KMS-11 (cell line): ENCODE measurements around the gene MYPN.

Experiments used
- H2AFZ ChIP-seq: fragments of 200-600 bp; sonication (generic); 2 replicates; pipeline ENCODE4 v1.6.1; 2016; ENCODE audit warnings: antibody characterized with exemption, mixed run types, low read depth
- H3K27ac ChIP-seq: fragments of 200-600 bp; sonication (generic); 2 replicates; pipeline ENCODE4 v1.6.1; 2016; ENCODE audit warnings: mild to moderate bottlenecking, mixed run types
- H3K27me3 ChIP-seq: fragments of 200-600 bp; sonication (generic); 2 replicates; pipeline ENCODE4 v1.6.1; 2017; ENCODE audit warnings: mild to moderate bottlenecking, low read depth, mixed run types, moderate library complexity; ENCODE audit not compliant: insufficient read depth
- H3K36me3 ChIP-seq: fragments of 200-600 bp; sonication (generic); 2 replicates; pipeline ENCODE4 v1.6.1; 2017; ENCODE audit warnings: mild to moderate bottlenecking, mixed run types; ENCODE audit not compliant: insufficient read depth
- H3K4me1 ChIP-seq: fragments of 200-600 bp; sonication (generic); 2 replicates; pipeline ENCODE4 v1.6.1; 2016; ENCODE audit warnings: mild to moderate bottlenecking, low read depth, mixed run types; ENCODE audit not compliant: poor library complexity, severe bottlenecking
- H3K4me2 ChIP-seq: fragments of 200-600 bp; sonication (generic); 2 replicates; pipeline ENCODE4 v1.7.0; 2016; ENCODE audit warnings: mild to moderate bottlenecking, mixed run types
- H3K4me3 ChIP-seq: fragments of 200-600 bp; sonication (generic); IDR thresholded peaks from 2 replicates; pipeline ENCODE4 v1.6.1; 2017; ENCODE audit warnings: low read depth, low read length, mixed read lengths; ENCODE audit not compliant: insufficient read depth
- H3K79me2 ChIP-seq: fragments of 200-600 bp; sonication (generic); 2 replicates; pipeline ENCODE4 v1.6.1; 2016; ENCODE audit warnings: low read depth, mixed run types; ENCODE audit not compliant: insufficient read depth
- H3K9ac ChIP-seq: fragments of 200-600 bp; sonication (generic); 2 replicates; pipeline ENCODE4 v1.6.1; 2016; ENCODE audit warnings: mild to moderate bottlenecking, mixed run types
- H4K20me1 ChIP-seq: fragments of 200-600 bp; sonication (generic); 2 replicates; pipeline ENCODE4 v1.6.1; 2016; ENCODE audit warnings: mild to moderate bottlenecking, mixed run types; ENCODE audit not compliant: insufficient read depth
- TF ChIP-seq, protein P1 (sequence below): fragments of 200-600 bp; sonication (generic); conservative IDR thresholded peaks from 2 replicates; pipeline ENCODE4 v1.6.1; 2017; ENCODE audit warnings: low read depth, mild to moderate bottlenecking, antibody characterized with exemption, low read length, moderate library complexity, mixed read lengths

The MYPN gene

DNA sequence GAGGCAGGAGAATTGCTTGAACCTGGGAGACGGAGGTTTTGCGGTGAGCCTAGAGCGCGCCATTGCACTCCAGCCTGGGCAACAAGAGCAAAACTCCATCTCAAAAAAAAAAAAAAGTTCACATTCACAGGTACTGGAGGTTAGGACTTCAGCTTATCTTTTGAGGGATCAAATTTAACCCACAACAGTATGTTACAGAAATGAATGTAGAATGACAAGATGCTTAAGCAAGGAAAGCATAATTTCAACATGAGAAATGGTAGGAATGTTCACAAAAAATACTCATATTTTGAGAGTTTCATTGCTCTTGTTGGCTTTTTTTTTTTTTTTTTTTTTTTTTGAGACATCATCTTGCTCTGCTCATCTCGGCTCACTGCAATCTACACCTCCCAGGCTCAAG is 32.3 kb upstream of the MYPN start:
- H3K4me2 ChIP-seq, result no peak overlapping the region
- H3K4me1 ChIP-seq, result peaks cover 25% of the 10 kb centered on the region
- TF ChIP-seq, protein P1, sequence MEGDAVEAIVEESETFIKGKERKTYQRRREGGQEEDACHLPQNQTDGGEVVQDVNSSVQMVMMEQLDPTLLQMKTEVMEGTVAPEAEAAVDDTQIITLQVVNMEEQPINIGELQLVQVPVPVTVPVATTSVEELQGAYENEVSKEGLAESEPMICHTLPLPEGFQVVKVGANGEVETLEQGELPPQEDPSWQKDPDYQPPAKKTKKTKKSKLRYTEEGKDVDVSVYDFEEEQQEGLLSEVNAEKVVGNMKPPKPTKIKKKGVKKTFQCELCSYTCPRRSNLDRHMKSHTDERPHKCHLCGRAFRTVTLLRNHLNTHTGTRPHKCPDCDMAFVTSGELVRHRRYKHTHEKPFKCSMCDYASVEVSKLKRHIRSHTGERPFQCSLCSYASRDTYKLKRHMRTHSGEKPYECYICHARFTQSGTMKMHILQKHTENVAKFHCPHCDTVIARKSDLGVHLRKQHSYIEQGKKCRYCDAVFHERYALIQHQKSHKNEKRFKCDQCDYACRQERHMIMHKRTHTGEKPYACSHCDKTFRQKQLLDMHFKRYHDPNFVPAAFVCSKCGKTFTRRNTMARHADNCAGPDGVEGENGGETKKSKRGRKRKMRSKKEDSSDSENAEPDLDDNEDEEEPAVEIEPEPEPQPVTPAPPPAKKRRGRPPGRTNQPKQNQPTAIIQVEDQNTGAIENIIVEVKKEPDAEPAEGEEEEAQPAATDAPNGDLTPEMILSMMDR, result no peak
- no peaks in the 10 kb centered on the region for H3K36me3 ChIP-seq
- no peak overlapping the region for H2AFZ ChIP-seq
- no peaks in the 10 kb centered on the region for H4K20me1 ChIP-seq
- no peak overlapping the region for H3K9ac ChIP-seq
- no peaks in the 10 kb centered on the region for H3K27me3 ChIP-seq
- no peak overlapping the region for H3K4me3 ChIP-seq
- peaks cover 27% of the 10 kb centered on the region for H3K79me2 ChIP-seq
- H3K27ac ChIP-seq, result no peak overlapping the region

DNA sequence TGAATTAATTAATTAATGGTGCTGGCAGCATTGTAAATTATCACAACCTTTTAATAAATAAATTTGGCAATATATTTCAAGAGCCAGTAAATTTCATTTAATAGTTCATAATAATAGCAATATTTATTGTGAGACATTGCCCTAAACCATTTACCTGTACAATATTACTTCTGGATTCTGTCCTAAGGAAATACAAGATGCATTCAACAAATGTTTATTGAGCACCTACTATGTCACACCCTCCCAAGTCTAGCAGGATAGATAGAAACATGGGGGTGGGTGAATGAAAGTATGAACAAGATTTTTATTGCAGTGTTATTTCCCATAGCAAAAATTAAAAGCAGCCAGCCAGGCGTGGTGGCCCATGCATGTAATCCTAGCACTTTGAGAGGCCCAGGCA is 29.9 kb upstream of the MYPN start:
- no peak overlapping the region for H3K27ac ChIP-seq
- peaks cover 6% of the 10 kb centered on the region for H3K4me1 ChIP-seq
- no peaks in the 10 kb centered on the region for H3K27me3 ChIP-seq
- TF ChIP-seq, protein P1, result no peak
- H3K79me2 ChIP-seq, result peaks cover 6% of the 10 kb centered on the region; the same call in 1 of the 2 replicates
- no peak overlapping the region for H3K9ac ChIP-seq
- H3K4me3 ChIP-seq, result no peak overlapping the region
- H4K20me1 ChIP-seq, result no peaks in the 10 kb centered on the region
- no peaks in the 10 kb centered on the region for H3K36me3 ChIP-seq
- H2AFZ ChIP-seq, result no peak overlapping the region
- no peak overlapping the region for H3K4me2 ChIP-seq

DNA sequence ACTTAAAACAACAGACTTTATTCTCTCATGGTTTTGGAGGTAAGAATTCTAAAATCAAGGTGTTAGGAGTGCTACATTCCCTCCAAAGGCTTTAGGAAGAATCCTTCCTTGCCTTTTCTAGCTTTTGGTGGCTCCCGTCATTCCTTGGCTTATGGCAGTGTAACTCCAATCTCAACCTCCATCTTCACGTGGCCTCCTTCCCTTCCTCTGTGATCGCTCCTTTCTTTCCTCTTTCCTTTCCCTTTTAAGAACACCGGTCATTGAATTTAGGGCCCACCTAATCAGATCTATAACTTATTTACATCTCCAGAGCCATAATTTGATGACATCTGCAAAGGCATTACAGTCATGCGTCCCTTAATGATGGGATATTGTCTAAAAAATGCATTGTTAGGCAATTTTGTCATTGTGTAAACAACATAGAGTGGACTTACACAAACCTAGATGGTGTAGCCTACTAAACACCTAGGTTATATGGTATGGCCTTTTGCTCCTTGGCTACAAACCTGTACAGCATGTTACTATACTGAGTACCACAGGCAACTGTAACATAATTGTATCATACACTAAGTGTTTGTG is 28.3 kb upstream of the MYPN start:
- Histone ChIP-seq H3K9ac (no peak overlapping the region), H3K4me2 (no peak overlapping the region), H3K4me3 (no peak overlapping the region), H3K79me2 (no peaks in the 10 kb centered on the region), H3K27me3 (no peaks in the 10 kb centered on the region), H3K27ac (no peak overlapping the region), H2AFZ (no peak overlapping the region), H3K36me3 (no peaks in the 10 kb centered on the region), H3K4me1 (no peaks in the 10 kb centered on the region), H4K20me1 (no peaks in the 10 kb centered on the region)
- TF ChIP-seq, protein P1, result no peak

DNA sequence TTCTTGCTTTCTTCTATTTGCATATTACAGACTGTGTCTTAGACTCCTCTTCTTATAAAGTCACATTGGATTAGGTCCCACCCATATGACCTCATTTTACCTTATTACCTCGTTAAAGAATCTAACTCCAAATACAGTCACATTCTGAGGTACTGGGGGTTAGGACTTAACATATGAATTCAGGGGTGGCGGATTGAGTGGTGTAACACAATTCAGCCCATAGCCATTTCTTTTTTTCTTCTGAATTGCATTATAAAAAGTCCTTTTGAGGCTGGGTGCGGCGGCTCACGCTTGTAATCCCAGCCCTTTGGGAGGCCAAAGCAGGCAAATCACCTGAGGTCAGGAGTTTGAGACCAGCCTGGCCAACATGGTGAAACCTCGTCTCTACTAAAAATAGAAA is 27.4 kb upstream of the MYPN start:
- no peaks in the 10 kb centered on the region for H3K4me1 ChIP-seq
- no peak overlapping the region for H3K9ac ChIP-seq
- H3K36me3 ChIP-seq, result no peaks in the 10 kb centered on the region
- no peaks in the 10 kb centered on the region for H3K27me3 ChIP-seq
- no peak overlapping the region for H3K27ac ChIP-seq
- TF ChIP-seq, protein P1, result no peak
- H3K79me2 ChIP-seq, result no peaks in the 10 kb centered on the region
- no peaks in the 10 kb centered on the region for H4K20me1 ChIP-seq
- no peak overlapping the region for H2AFZ ChIP-seq
- H3K4me2 ChIP-seq, result no peak overlapping the region
- no peak overlapping the region for H3K4me3 ChIP-seq
